ENCODE results near the gene SYNM. TPM values are rescaled to one million over a fixed set of nuclear protein-coding genes. Genes with fewer than 3 reads are reported as not detected.

Gene SYNM
- total RNA-seq, 1 experiment from 2014 or later, result 6.1 TPM

DNA sequence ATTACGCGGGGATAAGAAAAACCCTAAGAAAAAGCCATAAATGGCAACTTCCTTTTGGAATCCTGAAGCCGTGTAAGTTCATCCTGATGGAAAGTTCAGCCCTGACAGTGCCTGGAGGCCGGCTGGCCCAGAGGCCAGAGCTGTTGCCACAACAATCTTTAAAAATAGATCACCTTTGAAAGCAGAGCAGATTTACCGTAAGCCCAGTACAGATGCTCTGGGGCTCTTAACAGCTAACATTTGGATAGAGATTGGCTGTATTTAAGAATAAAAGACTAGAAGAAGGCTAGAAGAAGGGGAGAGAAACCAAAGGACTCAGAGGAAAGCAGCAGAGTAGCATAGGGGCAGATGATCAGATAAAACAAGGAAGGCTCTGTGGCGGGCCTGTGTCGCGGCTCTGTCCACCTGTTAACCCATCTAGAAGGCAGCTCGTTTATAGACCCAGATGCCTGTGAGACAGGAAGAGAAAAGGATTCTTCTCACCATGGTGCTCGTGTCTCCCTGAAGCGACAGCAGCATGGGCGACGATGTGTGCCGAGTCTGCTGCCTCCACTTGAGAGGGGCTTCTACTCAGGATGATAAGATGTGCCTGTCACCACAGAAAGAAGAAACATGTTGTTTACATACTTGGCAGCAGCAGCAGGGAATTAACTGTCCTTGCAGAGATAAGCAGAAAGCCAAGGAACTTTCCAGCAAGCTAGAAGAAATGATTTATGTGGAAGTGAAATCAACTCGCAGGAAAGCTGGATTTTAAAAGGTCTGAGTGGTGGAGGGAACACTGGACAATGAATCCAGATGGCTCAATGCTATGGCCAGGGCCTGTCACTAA is 69.9 kb downstream of the SYNM start:
- Mint-ChIP-seq H3K36me3 (ENCODE audit: insufficient read depth, unreplicated experiment) (no peaks in the 10 kb centered on the region), H3K27ac (ENCODE audit: unreplicated experiment) (no peak overlapping the region), H3K9me3 (ENCODE audit: unreplicated experiment) (no peaks in the 10 kb centered on the region), H3K4me3 (ENCODE audit: unreplicated experiment) (no peak overlapping the region), H3K4me1 (ENCODE audit: low read depth, unreplicated experiment) (no peaks in the 10 kb centered on the region), H3K27me3 (ENCODE audit: insufficient read depth, unreplicated experiment) (no peaks in the 10 kb centered on the region)
- Histone ChIP-seq H3K36me3 (ENCODE audit: control insufficient read depth, insufficient read depth, low read length) (no peaks in the 10 kb centered on the region; the same call in 1 of the 2 replicates), H3K4me3 (ENCODE audit: low read depth, low read length) (no peak overlapping the region), H3K27me3 (replicated peaks; ENCODE audit: control insufficient read depth, insufficient read depth, low read length) (no peaks in the 10 kb centered on the region), H3K4me1 (no peaks in the 10 kb centered on the region), H3K9me3 (no peaks in the 10 kb centered on the region)
- no TSS peak for BruUV-seq (replicated peaks)
- intact Hi-C loops (cut with micrococcal nuclease; ENCODE audit: unreplicated experiment), result no loop called here
- CTCF ChIA-PET, result interaction anchor here (0.6 kb wide), 1 partner anchor 69 kb away, joined by 3 read pairs; no protein-coding TSS in a partner anchor
- no peak for DNase-seq
- POLR2A ChIA-PET, result no interaction called here
- TF ChIP-seq, protein P1, sequence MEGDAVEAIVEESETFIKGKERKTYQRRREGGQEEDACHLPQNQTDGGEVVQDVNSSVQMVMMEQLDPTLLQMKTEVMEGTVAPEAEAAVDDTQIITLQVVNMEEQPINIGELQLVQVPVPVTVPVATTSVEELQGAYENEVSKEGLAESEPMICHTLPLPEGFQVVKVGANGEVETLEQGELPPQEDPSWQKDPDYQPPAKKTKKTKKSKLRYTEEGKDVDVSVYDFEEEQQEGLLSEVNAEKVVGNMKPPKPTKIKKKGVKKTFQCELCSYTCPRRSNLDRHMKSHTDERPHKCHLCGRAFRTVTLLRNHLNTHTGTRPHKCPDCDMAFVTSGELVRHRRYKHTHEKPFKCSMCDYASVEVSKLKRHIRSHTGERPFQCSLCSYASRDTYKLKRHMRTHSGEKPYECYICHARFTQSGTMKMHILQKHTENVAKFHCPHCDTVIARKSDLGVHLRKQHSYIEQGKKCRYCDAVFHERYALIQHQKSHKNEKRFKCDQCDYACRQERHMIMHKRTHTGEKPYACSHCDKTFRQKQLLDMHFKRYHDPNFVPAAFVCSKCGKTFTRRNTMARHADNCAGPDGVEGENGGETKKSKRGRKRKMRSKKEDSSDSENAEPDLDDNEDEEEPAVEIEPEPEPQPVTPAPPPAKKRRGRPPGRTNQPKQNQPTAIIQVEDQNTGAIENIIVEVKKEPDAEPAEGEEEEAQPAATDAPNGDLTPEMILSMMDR (IDR thresholded peaks at IDR 0.05; ENCODE audit: insufficient read depth in 1 of 2, low read depth in 1 of 2, low read length in 1 of 2, severe bottlenecking in 1 of 2, unreplicated experiment in 1 of 2), result no peak

DNA sequence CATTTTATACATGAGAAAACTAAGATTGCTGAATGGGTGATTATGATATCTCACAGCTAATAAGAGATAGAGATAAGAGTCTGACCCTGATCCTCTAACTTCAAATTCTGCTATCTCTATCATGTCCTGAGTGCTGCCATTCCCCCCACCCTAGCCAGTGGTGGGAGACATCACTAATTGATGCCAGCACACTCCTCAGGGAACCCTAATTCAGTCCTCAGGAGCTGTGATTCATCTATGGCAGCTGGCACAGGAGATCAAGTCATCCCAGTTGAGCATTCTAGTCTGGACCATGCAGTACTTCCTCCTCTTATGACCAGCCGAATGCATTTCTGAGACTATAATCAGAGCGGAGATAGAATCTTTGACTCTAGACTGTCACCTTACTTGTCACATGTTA is 71.9 kb downstream of the SYNM start:
- Mint-ChIP-seq H3K36me3 (ENCODE audit: insufficient read depth, unreplicated experiment) (no peaks in the 10 kb centered on the region), H3K4me1 (ENCODE audit: low read depth, unreplicated experiment) (peaks cover 15% of the 10 kb centered on the region), H3K27ac (ENCODE audit: unreplicated experiment) (no peak overlapping the region), H3K9me3 (ENCODE audit: unreplicated experiment) (no peaks in the 10 kb centered on the region), H3K27me3 (ENCODE audit: insufficient read depth, unreplicated experiment) (no peaks in the 10 kb centered on the region), H3K4me3 (ENCODE audit: unreplicated experiment) (no peak overlapping the region)
- Histone ChIP-seq H3K9me3 (no peaks in the 10 kb centered on the region), H3K36me3 (ENCODE audit: control insufficient read depth, insufficient read depth, low read length) (no peaks in the 10 kb centered on the region; the same call in 1 of the 2 replicates), H3K27me3 (replicated peaks; ENCODE audit: control insufficient read depth, insufficient read depth, low read length) (no peaks in the 10 kb centered on the region), H3K4me1 (peaks cover 9% of the 10 kb centered on the region), H3K4me3 (ENCODE audit: low read depth, low read length) (no peak overlapping the region)
- DNase-seq, result no peak
- intact Hi-C loops (cut with micrococcal nuclease; ENCODE audit: unreplicated experiment), result no loop called here
- BruUV-seq (replicated peaks), result no TSS peak
- CTCF ChIA-PET, result no interaction called here
- POLR2A ChIA-PET, result no interaction called here
- TF ChIP-seq, protein P1 (IDR thresholded peaks at IDR 0.05; ENCODE audit: insufficient read depth in 1 of 2, low read depth in 1 of 2, low read length in 1 of 2, severe bottlenecking in 1 of 2, unreplicated experiment in 1 of 2), result no peak

DNA sequence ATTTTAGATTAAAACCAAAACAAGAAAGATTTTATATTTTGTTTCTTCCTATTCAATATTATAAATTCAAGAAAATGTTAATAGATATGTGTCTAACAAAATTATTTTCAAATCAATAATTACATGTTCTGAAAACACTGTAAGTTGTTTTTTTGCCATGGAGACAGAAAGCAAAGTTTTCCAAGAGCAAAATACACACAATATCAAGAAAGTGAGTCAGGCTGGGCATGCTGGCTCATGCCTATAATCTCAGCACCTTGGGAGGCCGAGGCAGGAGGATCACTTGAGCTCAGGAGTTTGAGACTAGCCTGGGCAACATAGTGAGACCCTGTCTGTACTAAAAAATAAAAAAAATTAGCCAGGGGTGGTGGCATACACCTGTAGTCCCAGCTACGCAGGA is 72.8 kb downstream of the SYNM start:
- TF ChIP-seq, protein P1 (IDR thresholded peaks at IDR 0.05; ENCODE audit: insufficient read depth in 1 of 2, low read depth in 1 of 2, low read length in 1 of 2, severe bottlenecking in 1 of 2, unreplicated experiment in 1 of 2), result no peak
- H3K27me3 ChIP-seq (replicated peaks; ENCODE audit: control insufficient read depth, insufficient read depth, low read length), result no peaks in the 10 kb centered on the region
- H3K9me3 ChIP-seq, result no peaks in the 10 kb centered on the region
- no TSS peak for BruUV-seq (replicated peaks)
- Mint-ChIP-seq H3K27me3 (ENCODE audit: insufficient read depth, unreplicated experiment) (no peaks in the 10 kb centered on the region), H3K4me3 (ENCODE audit: unreplicated experiment) (no peak overlapping the region), H3K4me1 (ENCODE audit: low read depth, unreplicated experiment) (peaks cover 24% of the 10 kb centered on the region), H3K27ac (ENCODE audit: unreplicated experiment) (no peak overlapping the region), H3K9me3 (ENCODE audit: unreplicated experiment) (no peaks in the 10 kb centered on the region), H3K36me3 (ENCODE audit: insufficient read depth, unreplicated experiment) (peaks cover 6% of the 10 kb centered on the region)
- intact Hi-C loops (cut with micrococcal nuclease; ENCODE audit: unreplicated experiment), result no loop called here
- DNase-seq, result no peak
- ChIA-PET CTCF (interaction anchor here (0.6 kb wide), 1 partner anchor 36 kb away, joined by 8 read pairs; no protein-coding TSS in a partner anchor), POLR2A (no interaction called here)
- H3K4me1 ChIP-seq, result peaks cover 9% of the 10 kb centered on the region
- H3K4me3 ChIP-seq (ENCODE audit: low read depth, low read length), result no peak overlapping the region
- no peaks in the 10 kb centered on the region; the same call in 1 of the 2 replicates for H3K36me3 ChIP-seq (ENCODE audit: control insufficient read depth, insufficient read depth, low read length)

All from Caco-2 (cell line).